WERI-Rb-1 (cell line): ENCODE results near the gene DYNC1I1.

Experiments
- DNase-seq: peaks from one replicate; pipeline ENCODE4 v3.0.0-alpha.2; 2020
- H3K27ac ChIP-seq: fragments of 250-450 bp; sonication (Bioruptor Pico); 2 replicates; pipeline ENCODE4 v1.5.1; 2020; ENCODE audit warnings: mild to moderate bottlenecking, moderate library complexity
- H3K27me3 ChIP-seq: fragments of 250-450 bp; sonication (Bioruptor Pico); 2 replicates; pipeline ENCODE4 v1.5.1; 2021; ENCODE audit warnings: mild to moderate bottlenecking, low read depth, moderate library complexity; ENCODE audit not compliant: insufficient read depth, severe bottlenecking
- H3K36me3 ChIP-seq: fragments of 250-450 bp; sonication (Bioruptor Pico); 2 replicates; pipeline ENCODE4 v1.5.1; 2020; ENCODE audit warnings: mild to moderate bottlenecking, moderate library complexity
- H3K4me3 ChIP-seq: 2 replicates; pipeline ENCODE4 v1.5.1; 2011; ENCODE audit warnings: low read depth, mild to moderate bottlenecking, control low read depth, low read length
- H3K9me3 ChIP-seq: fragments of 250-450 bp; sonication (Bioruptor Pico); 2 replicates; pipeline ENCODE4 v1.5.1; 2021; ENCODE audit warnings: mild to moderate bottlenecking, moderate library complexity; ENCODE audit not compliant: severe bottlenecking
- CTCF ChIP-seq: IDR thresholded peaks from 2 replicates; pipeline ENCODE4 v1.5.1; 2011; ENCODE audit warnings: low read depth, mild to moderate bottlenecking, control low read depth, inconsistent platforms, low read length

The DYNC1I1 gene

GRCh38 chr7:95793658-95794057 lies 21.3 kb downstream of the DYNC1I1 start:
- no peak for TF ChIP-seq CTCF
- Histone ChIP-seq H3K4me3 (no peak overlapping the region), H3K36me3 (no peaks in the 10 kb centered on the region), H3K27ac (no peak overlapping the region), H3K27me3 (no peaks in the 10 kb centered on the region), H3K9me3 (no peaks in the 10 kb centered on the region)
- no peak for DNase-seq

- TF ChIP-seq CTCF = peak; percentile 56
- peak; percentile 26 for DNase-seq
- Histone ChIP-seq H3K36me3 (no peaks in the 10 kb centered on the region), H3K27me3 (no peaks in the 10 kb centered on the region), H3K4me3 (no peak overlapping the region), H3K9me3 (no peaks in the 10 kb centered on the region), H3K27ac (no peak overlapping the region)
Observed at GRCh38 chr7:95794917-95795515, 22.7 kb downstream of the DYNC1I1 start.

GRCh38 chr7:95796617-95797016 lies 24.3 kb downstream of the DYNC1I1 start:
- DNase-seq = no peak
- no peak overlapping the region for H3K27ac ChIP-seq
- no peak for TF ChIP-seq CTCF

DNA sequence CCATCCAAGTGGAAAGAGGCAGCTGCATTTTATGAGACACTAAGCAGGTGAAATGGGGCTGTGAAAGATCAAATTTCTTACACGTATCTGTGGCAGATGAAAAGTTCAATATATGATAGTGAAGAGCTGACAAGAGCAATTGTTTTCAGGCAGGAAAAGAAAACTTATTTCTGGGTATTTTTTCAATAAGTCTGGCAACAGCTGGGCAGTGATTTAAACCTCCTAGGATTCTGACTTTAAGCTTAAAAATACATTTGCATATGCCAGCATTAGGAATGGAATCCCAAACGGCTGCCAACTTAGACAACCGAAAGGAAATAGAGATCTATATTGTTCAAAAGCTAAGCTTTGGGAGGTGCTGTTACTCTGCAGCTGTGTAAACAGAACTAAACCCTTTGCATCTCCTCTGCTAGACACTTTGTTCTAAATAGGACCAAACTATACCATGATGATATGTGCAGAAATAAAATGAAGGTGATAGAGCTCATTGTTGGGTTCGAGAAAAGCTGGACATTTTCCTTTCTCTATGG lies 26.1 kb downstream of the DYNC1I1 start:
- DNase-seq = no peak
- no peaks in the 10 kb centered on the region for H3K36me3 ChIP-seq

More at GRCh38 chr7:95796617-95797016, 24.3 kb downstream of the DYNC1I1 start:
- Histone ChIP-seq H3K9me3 (no peaks in the 10 kb centered on the region), H3K4me3 (no peak overlapping the region), H3K27me3 (no peaks in the 10 kb centered on the region), H3K36me3 (no peaks in the 10 kb centered on the region)

GRCh38 chr7:95800787-95801186 lies 28.4 kb downstream of the DYNC1I1 start:
- no peak overlapping the region for H3K27ac ChIP-seq
- H3K9me3 ChIP-seq = no peaks in the 10 kb centered on the region
- H3K27me3 ChIP-seq = no peaks in the 10 kb centered on the region
- H3K4me3 ChIP-seq = no peak overlapping the region
- no peaks in the 10 kb centered on the region for H3K36me3 ChIP-seq
- DNase-seq = no peak
- TF ChIP-seq CTCF = no peak

More for the DNA sequence above, 26.1 kb downstream of the DYNC1I1 start:
- no peak for TF ChIP-seq CTCF
- H3K27ac ChIP-seq = no peak overlapping the region
- no peaks in the 10 kb centered on the region for H3K27me3 ChIP-seq
- no peak overlapping the region for H3K4me3 ChIP-seq
- no peaks in the 10 kb centered on the region for H3K9me3 ChIP-seq

DNA sequence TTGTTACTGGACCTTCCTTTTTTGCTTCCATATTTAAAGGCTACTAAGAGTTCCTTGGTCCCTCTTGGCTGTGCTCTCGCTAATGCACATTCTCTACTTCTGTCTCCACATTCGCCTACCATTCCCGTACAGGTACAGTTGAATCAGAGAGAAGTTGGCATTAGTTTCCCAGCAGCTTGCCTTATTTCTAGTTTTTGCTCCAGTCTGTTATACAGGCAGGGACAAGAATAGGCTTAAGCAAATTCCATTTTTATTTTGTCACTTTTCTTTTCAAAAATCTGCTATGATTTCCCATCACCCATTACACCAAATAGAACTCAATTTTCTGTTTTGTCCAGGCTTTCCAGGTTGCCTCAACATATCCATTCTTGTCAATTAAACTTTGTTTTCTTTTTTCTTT lies 29.9 kb downstream of the DYNC1I1 start:
- H3K27me3 ChIP-seq = no peaks in the 10 kb centered on the region
- TF ChIP-seq CTCF = no peak

More for the DNA sequence above, 29.9 kb downstream of the DYNC1I1 start:
- DNase-seq = no peak
- Histone ChIP-seq H3K4me3 (no peak overlapping the region), H3K36me3 (no peaks in the 10 kb centered on the region), H3K27ac (no peak overlapping the region), H3K9me3 (no peaks in the 10 kb centered on the region)
